GM21786 (cell line): Measurements from ENCODE around the gene CAMK1D.

Experiments used
- ATAC-seq: cut with Tn5 transposase; IDR thresholded peaks from one replicate; pipeline ENCODE4 v1.9.1; 2021; ENCODE audit not compliant: unreplicated experiment

CAMK1D gene

GRCh38 chr10:12510984-12511383 is 161.6 kb downstream of the CAMK1D start:
- ATAC-seq: no peak

GRCh38 chr10:12511651-12512050 is 162.3 kb downstream of the CAMK1D start:
- no peak for ATAC-seq

GRCh38 chr10:12512332-12513002 is 163.1 kb downstream of the CAMK1D start:
- ATAC-seq: no peak

GRCh38 chr10:12513003-12513365 is 163.6 kb downstream of the CAMK1D start:
- ATAC-seq: no peak

GRCh38 chr10:12513775-12514673 is 164.7 kb downstream of the CAMK1D start:
- ATAC-seq: no peak

- no peak for ATAC-seq
These were observed 168.7 kb downstream of the CAMK1D start for GRCh38 chr10:12518024-12518423.

- ATAC-seq: no peak
These were observed 172.1 kb downstream of the CAMK1D start for GRCh38 chr10:12521423-12521822.

- ATAC-seq: no peak
These were observed 177.0 kb downstream of the CAMK1D start for GRCh38 chr10:12526311-12526710.

GRCh38 chr10:12529976-12530375 is 180.6 kb downstream of the CAMK1D start:
- no peak for ATAC-seq

- ATAC-seq: no peak
These were observed 182.2 kb downstream of the CAMK1D start for GRCh38 chr10:12531305-12532220.

GRCh38 chr10:12533151-12533550 is 183.8 kb downstream of the CAMK1D start:
- no peak for ATAC-seq

GRCh38 chr10:12533723-12534122 is 184.4 kb downstream of the CAMK1D start:
- no peak for ATAC-seq

- no peak for ATAC-seq
These were observed 185.5 kb downstream of the CAMK1D start for GRCh38 chr10:12534824-12535223.

GRCh38 chr10:12535656-12536055 is 186.3 kb downstream of the CAMK1D start:
- no peak for ATAC-seq

- no peak for ATAC-seq
These were observed 189.2 kb downstream of the CAMK1D start for GRCh38 chr10:12538491-12538995.

GRCh38 chr10:12539350-12540164 is 190.2 kb downstream of the CAMK1D start:
- ATAC-seq: no peak

GRCh38 chr10:12540341-12540781 is 191.0 kb downstream of the CAMK1D start:
- no peak for ATAC-seq

GRCh38 chr10:12541446-12542067 is 192.2 kb downstream of the CAMK1D start:
- ATAC-seq: no peak

GRCh38 chr10:12542133-12542670 is 192.9 kb downstream of the CAMK1D start:
- ATAC-seq: no peak
